ENCODE data around the gene ADCK2. TPM values are rescaled to one million over a fixed set of nuclear protein-coding genes. Genes with fewer than 3 reads are reported as not detected.
"Not testable (repeated sequence)": the region's sequence is repeated elsewhere in the genome, so short reads cannot be mapped to it uniquely, and the experiment has no call there.

ADCK2 gene
- polyA plus RNA-seq, 3 donors: 8.7 to 28.7 (median 18.3) TPM

DNA sequence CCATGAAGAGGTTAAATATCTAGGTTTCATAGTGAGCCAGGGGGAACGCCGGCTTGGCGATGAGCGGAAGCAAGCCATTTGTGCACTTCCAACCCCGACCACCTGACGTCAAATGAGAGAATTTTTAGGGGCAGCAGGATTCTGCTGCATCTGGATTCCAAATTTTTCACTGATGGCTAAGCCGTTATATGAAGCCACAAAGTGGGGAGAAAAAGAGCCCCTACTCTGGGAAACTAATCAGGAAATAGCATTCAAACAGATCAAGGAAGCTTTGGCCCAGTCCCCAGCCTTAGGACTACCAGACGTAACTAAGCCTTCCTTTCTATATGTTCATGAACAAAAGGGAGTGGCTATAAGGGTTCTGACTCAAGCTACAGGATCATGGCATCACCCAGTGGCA, 12.9 kb upstream of the ADCK2 start:
- 82% methylated on average over 2 of the region's 8 CpGs for WGBS (ENCODE audit: insufficient coverage)
- H3K9me3 Mint-ChIP-seq: peaks cover 0 to 2% (median 0%) of the 10 kb centered on the region in 7 donors
- no peak overlapping the region for H3K9ac ChIP-seq (ENCODE audit: insufficient read depth, low read length, poor library complexity, severe bottlenecking)

DNA sequence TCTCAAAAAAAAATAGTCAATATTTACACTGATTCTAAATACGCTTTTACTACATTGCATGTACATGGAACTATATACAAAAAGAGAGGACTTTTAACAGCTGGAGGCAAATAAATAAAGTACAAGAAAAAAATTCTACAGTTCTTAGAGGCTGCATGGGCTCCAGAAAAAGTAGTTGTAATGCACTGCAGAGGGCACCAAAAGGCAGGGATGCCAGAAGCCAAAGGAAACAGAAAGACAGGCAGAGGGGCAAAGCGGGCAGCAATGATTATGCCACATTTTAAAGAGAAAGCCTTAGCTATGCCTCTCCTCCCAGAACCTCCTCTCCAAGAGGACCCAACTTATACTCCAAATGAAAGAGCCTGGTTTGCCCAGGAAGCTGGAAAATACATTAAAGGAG, 11.6 kb upstream of the ADCK2 start:
- H3K36me3 Mint-ChIP-seq: no peaks in the 10 kb centered on the region
- DNase-seq: no peak
- Histone ChIP-seq H3K9me3 (replicated peaks in 1 of 2; ENCODE audit: control insufficient read depth in 1 of 2, insufficient read depth in 1 of 2, low read length in 2 of 2) (no peaks in the 10 kb centered on the region), H3K4me1 (ENCODE audit: control insufficient read depth in 1 of 2, insufficient read depth in 2 of 2, low read length in 2 of 2) (peaks cover 22 to 23% of the 10 kb centered on the region in 2 donors), H3K4me3 (replicated peaks in 1 of 3; ENCODE audit: low read depth in 2 of 3, low read length in 3 of 3) (no peak overlapping the region), H4K20me1 (ENCODE audit: insufficient read depth, low read length) (no peaks in the 10 kb centered on the region), H3K79me2 (ENCODE audit: insufficient read depth, low read length) (no peaks in the 10 kb centered on the region), H3K9ac (ENCODE audit: insufficient read depth, low read length, poor library complexity, severe bottlenecking) (no peak overlapping the region), H2AFZ (ENCODE audit: insufficient read depth, low read depth, low read length, poor library complexity, severe bottlenecking) (no peak overlapping the region), H3K27ac (ENCODE audit: low read depth in 1 of 2, low read length in 2 of 2) (no peak overlapping the region), H3K36me3 (replicated peaks in 1 of 2; ENCODE audit: control insufficient read depth in 1 of 2, insufficient read depth in 2 of 2, low read length in 2 of 2) (no peaks in the 10 kb centered on the region), H3K4me2 (replicated peaks; ENCODE audit: extremely low read depth, low read length, poor library complexity, severe bottlenecking) (no peak overlapping the region), H3K27me3 (ENCODE audit: control insufficient read depth in 2 of 2, insufficient read depth in 2 of 2, low read length in 2 of 2) (no peaks in the 10 kb centered on the region)
- intact Hi-C loops (cut with micrococcal nuclease): no loop called here
- H3K27me3 Mint-ChIP-seq (ENCODE audit: low read depth in 3 of 3): peaks cover 2 to 6% (median 2%) of the 10 kb centered on the region in 3 donors
- H3K9me3 Mint-ChIP-seq: peaks cover 0 to 2% (median 0%) of the 10 kb centered on the region in 7 donors
- H3K4me3 Mint-ChIP-seq: no peak overlapping the region
- no peak overlapping the region for H3K27ac Mint-ChIP-seq
- WGBS (ENCODE audit: insufficient coverage): no CpG with 5 or more reads among the region's 2 CpGs
- TF ChIP-seq, protein P1, sequence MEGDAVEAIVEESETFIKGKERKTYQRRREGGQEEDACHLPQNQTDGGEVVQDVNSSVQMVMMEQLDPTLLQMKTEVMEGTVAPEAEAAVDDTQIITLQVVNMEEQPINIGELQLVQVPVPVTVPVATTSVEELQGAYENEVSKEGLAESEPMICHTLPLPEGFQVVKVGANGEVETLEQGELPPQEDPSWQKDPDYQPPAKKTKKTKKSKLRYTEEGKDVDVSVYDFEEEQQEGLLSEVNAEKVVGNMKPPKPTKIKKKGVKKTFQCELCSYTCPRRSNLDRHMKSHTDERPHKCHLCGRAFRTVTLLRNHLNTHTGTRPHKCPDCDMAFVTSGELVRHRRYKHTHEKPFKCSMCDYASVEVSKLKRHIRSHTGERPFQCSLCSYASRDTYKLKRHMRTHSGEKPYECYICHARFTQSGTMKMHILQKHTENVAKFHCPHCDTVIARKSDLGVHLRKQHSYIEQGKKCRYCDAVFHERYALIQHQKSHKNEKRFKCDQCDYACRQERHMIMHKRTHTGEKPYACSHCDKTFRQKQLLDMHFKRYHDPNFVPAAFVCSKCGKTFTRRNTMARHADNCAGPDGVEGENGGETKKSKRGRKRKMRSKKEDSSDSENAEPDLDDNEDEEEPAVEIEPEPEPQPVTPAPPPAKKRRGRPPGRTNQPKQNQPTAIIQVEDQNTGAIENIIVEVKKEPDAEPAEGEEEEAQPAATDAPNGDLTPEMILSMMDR (IDR thresholded peaks at IDR 0.05): no peak
- peaks cover 21% of the 10 kb centered on the region for H3K4me1 Mint-ChIP-seq

More for the DNA sequence above, 12.9 kb upstream of the ADCK2 start:
- no peak overlapping the region for H3K4me3 Mint-ChIP-seq
- no peak overlapping the region for H3K4me3 ChIP-seq (replicated peaks in 1 of 3; ENCODE audit: low read depth in 2 of 3, low read length in 3 of 3)
- H3K36me3 Mint-ChIP-seq: no peaks in the 10 kb centered on the region
- peaks cover 2 to 6% (median 4%) of the 10 kb centered on the region in 3 donors for H3K27me3 Mint-ChIP-seq (ENCODE audit: low read depth in 3 of 3)
- H3K4me1 Mint-ChIP-seq: peaks cover 30% of the 10 kb centered on the region
- intact Hi-C loops (cut with micrococcal nuclease): loop anchor here (10.0 kb wide), 2 partner anchors 175 to 355 kb away; partner anchors contain the start of gene MRPS33 (in 1 of the 2)
- H3K36me3 ChIP-seq (replicated peaks in 1 of 2; ENCODE audit: control insufficient read depth in 1 of 2, insufficient read depth in 2 of 2, low read length in 2 of 2): no peaks in the 10 kb centered on the region
- H3K9me3 ChIP-seq (replicated peaks in 1 of 2; ENCODE audit: control insufficient read depth in 1 of 2, insufficient read depth in 1 of 2, low read length in 2 of 2): no peaks in the 10 kb centered on the region
- no peaks in the 10 kb centered on the region for H3K79me2 ChIP-seq (ENCODE audit: insufficient read depth, low read length)
- H3K27me3 ChIP-seq (ENCODE audit: control insufficient read depth in 2 of 2, insufficient read depth in 2 of 2, low read length in 2 of 2): no peaks in the 10 kb centered on the region
- TF ChIP-seq, protein P1 (IDR thresholded peaks at IDR 0.05): no peak
- no peak for DNase-seq
- no peak overlapping the region for H2AFZ ChIP-seq (ENCODE audit: insufficient read depth, low read depth, low read length, poor library complexity, severe bottlenecking)
- no peak overlapping the region for H3K27ac ChIP-seq (ENCODE audit: low read depth in 1 of 2, low read length in 2 of 2)
- H4K20me1 ChIP-seq (ENCODE audit: insufficient read depth, low read length): no peaks in the 10 kb centered on the region
- H3K27ac Mint-ChIP-seq: no peak overlapping the region
- H3K4me2 ChIP-seq (replicated peaks; ENCODE audit: extremely low read depth, low read length, poor library complexity, severe bottlenecking): no peak overlapping the region
- peaks cover 30 to 32% of the 10 kb centered on the region in 2 donors for H3K4me1 ChIP-seq (ENCODE audit: control insufficient read depth in 1 of 2, insufficient read depth in 2 of 2, low read length in 2 of 2)

DNA sequence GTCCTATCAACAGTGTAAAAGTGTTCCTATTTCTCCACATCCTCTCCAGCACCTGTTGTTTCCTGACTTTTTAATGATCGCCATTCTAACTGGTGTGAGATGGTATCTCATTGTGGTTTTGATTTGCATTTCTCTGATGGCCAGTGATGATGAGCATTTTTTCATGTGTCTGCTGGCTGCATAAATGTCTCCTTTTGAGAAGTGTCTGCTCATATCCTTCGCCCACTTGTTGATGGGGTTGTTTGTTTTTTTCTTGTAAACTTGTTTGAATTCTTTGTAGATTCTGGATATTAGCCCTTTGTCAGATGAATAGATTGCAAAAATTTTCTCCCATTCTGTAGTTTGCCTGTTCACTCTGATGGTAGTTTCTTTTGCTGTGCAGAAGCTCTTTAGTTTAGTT, 9.8 kb upstream of the ADCK2 start:
- H3K27me3 Mint-ChIP-seq (ENCODE audit: low read depth in 3 of 3); H3K9ac ChIP-seq (ENCODE audit: insufficient read depth, low read length, poor library complexity, severe bottlenecking); H3K79me2 ChIP-seq (ENCODE audit: insufficient read depth, low read length); H3K36me3 Mint-ChIP-seq; H4K20me1 ChIP-seq (ENCODE audit: insufficient read depth, low read length); H3K4me1 ChIP-seq (ENCODE audit: control insufficient read depth in 1 of 2, insufficient read depth in 2 of 2, low read length in 2 of 2); H3K9me3 ChIP-seq (replicated peaks in 1 of 2; ENCODE audit: control insufficient read depth in 1 of 2, insufficient read depth in 1 of 2, low read length in 2 of 2); H3K4me2 ChIP-seq (replicated peaks; ENCODE audit: extremely low read depth, low read length, poor library complexity, severe bottlenecking); DNase-seq; H3K4me3 Mint-ChIP-seq; H3K4me1 Mint-ChIP-seq; H3K9me3 Mint-ChIP-seq; H2AFZ ChIP-seq (ENCODE audit: insufficient read depth, low read depth, low read length, poor library complexity, severe bottlenecking); H3K27ac ChIP-seq (ENCODE audit: low read depth in 1 of 2, low read length in 2 of 2); H3K27ac Mint-ChIP-seq; H3K4me3 ChIP-seq (replicated peaks in 1 of 3; ENCODE audit: low read depth in 2 of 3, low read length in 3 of 3); H3K36me3 ChIP-seq (replicated peaks in 1 of 2; ENCODE audit: control insufficient read depth in 1 of 2, insufficient read depth in 2 of 2, low read length in 2 of 2); H3K27me3 ChIP-seq (ENCODE audit: control insufficient read depth in 2 of 2, insufficient read depth in 2 of 2, low read length in 2 of 2); intact Hi-C loops (cut with micrococcal nuclease): not testable (repeated sequence)
- WGBS (ENCODE audit: insufficient coverage): no CpG with 5 or more reads among the region's 2 CpGs
